GM19043 (cell line): ENCODE measurements around the gene STXBP4.

ENCODE experiments used
- ATAC-seq: cut with Tn5 transposase; IDR thresholded peaks from one replicate; pipeline ENCODE4 v1.9.1; 2021; ENCODE audit warnings: low read depth; ENCODE audit not compliant: unreplicated experiment

STXBP4 gene

GRCh38 chr17:55210292-55210691 is 241.7 kb downstream of the STXBP4 start:
- no peak for ATAC-seq

DNA sequence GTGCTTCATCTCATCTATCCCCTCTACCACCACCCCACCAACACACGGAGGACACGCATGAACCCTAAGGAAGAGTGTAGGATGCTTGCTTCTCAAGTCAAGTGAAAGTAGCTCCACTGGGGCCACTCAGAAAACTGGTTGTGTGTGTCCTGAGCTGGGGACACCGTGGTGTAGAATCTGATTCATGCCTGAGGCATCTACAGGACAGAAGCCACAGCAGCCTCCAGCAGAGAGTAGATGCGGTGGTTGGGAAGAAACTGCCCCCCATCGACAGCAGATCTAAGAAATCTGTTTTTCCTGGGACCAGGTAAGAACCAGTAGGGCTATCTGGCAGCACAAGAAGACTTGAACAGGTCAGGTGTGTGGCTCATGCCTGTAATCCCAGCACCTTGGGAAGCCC is 244.3 kb downstream of the STXBP4 start:
- ATAC-seq, result no peak

GRCh38 chr17:55215711-55216110 is 247.1 kb downstream of the STXBP4 start:
- no peak for ATAC-seq

GRCh38 chr17:55216888-55217287 is 248.3 kb downstream of the STXBP4 start:
- ATAC-seq, result no peak

- ATAC-seq, result no peak
Observed at GRCh38 chr17:55219459-55219858, 250.9 kb downstream of the STXBP4 start.

- ATAC-seq, result no peak
Observed at GRCh38 chr17:55219934-55220333, 251.4 kb downstream of the STXBP4 start.
